ENCODE measurements around the gene ENOX1.

ENOX1 gene

DNA sequence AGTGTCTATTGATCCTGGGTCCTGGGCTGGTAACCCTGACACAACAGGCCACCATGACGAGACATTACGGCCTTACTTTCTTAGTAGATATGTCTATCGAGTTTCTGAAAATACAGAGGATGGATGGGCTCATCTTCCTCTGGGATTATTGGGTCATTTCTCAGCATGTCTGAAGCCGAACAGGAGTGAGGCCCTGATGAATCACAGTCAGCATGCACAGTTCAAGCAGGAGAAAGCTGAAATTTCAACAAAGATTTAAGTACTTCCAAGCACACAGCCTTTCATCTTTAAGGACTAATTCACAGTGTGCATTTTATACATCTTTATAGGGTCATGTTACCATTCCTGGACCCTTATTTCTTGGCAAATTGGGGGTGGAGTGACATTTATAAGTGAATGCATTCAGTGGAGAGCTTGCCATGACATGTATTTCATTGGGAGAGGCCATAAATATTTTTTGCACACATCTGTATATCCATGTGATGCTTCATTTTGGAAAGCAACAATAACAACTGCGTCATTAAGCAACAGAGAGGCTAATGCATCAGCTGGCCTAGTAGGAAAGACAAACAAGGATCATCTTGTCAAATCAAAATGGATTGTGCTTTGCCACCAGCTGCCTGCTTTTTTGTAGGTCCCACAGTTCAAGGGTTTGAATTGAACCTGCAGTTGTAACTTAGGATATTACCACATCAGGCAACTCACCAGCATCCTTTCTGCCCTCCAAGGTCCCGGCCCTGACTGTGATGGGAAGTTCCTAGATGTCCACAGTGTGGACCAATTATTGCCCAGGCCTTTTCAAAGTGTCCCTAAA is 619.9 kb downstream of the ENOX1 start:
- no peak for DNase-seq
